C4-2B (cell line): ENCODE results near the gene SH3RF3.

ENCODE experiments used
- CTCF ChIP-seq: fragments of 450-650 bp; conservative IDR thresholded peaks from 2 replicates; pipeline ENCODE4 v1.5.1; 2017; ENCODE audit warnings: mild to moderate bottlenecking
- ZFX ChIP-seq: fragments of 450-650 bp; IDR thresholded peaks from 2 replicates; pipeline ENCODE4 v1.6.1; 2017

DNA sequence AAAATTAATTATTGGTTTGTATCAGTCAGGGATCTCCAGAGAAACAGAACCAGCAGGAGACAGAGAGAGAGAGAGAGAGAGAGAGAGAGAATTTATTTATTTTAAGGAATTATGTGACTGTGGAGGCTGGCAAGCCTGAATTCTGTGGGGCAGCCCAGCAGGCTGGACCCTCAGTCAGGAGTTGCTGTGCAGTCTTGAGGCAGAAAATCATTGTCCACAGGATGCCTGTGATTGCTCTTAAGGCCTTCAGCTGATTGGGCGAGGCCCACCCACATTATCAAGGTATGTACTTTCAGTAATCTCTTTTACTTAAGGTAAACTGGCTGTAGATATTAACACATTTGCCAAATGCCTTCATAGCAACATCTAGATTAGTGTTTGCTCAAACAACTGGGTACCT, 329.5 kb downstream of the SH3RF3 start:
- TF ChIP-seq CTCF (no peak), ZFX (no peak)
